H1 (cell line): ENCODE results near the gene MLKL.

Experiments used
- BRCA1 ChIP-seq: IDR thresholded peaks from 2 replicates; pipeline ENCODE4 v1.6.1; 2012; ENCODE audit warnings: low read depth, low read length, improper control_type of control experiment
- CEBPB ChIP-seq: IDR thresholded peaks from 2 replicates; pipeline ENCODE4 v1.6.1; 2012; ENCODE audit warnings: low read depth, low read length
- CREB1 ChIP-seq: IDR thresholded peaks from 2 replicates; pipeline ENCODE4 v1.6.1; 2012; ENCODE audit warnings: inconsistent platforms
- EP300 ChIP-seq, 2 experiments: IDR thresholded peaks; 1 replicate in 1 of 2; 2 replicates in 1 of 2; pipeline ENCODE4 v1.6.1; 2011 to 2012; ENCODE audit warnings: low read depth in 2 of 2, low read length in 2 of 2, mild to moderate bottlenecking in 2 of 2, borderline replicate concordance in 1 of 2, inconsistent platforms in 1 of 2, moderate library complexity in 1 of 2
- EZH2 ChIP-seq: fragments of 200-600 bp; sonication (generic); IDR thresholded peaks from 2 replicates; pipeline ENCODE4 v1.7.1; 2012; ENCODE audit warnings: low read depth, mild to moderate bottlenecking, moderate library complexity, low read length, inconsistent platforms; ENCODE audit not compliant: severe bottlenecking
- FOSL1 ChIP-seq: IDR thresholded peaks from 2 replicates; pipeline ENCODE4 v1.6.1; 2011; ENCODE audit warnings: mild to moderate bottlenecking, low read depth, low read length, moderate library complexity; ENCODE audit not compliant: insufficient read depth
- GABPA ChIP-seq: IDR thresholded peaks from 2 replicates; pipeline ENCODE4 v1.6.1; 2011; ENCODE audit warnings: mild to moderate bottlenecking, low read length, moderate library complexity, borderline replicate concordance; ENCODE audit not compliant: insufficient read depth
- HDAC2 ChIP-seq, 2 experiments: fragments of 300-600 bp in 1 of 2; sonication (generic) in 1 of 2; IDR thresholded peaks; 2 replicates each; pipeline ENCODE4 v1.6.1; 2011 to 2012; ENCODE audit warnings: low read depth in 2 of 2, low read length in 2 of 2, mild to moderate bottlenecking in 2 of 2, moderate library complexity in 2 of 2, borderline replicate concordance in 1 of 2, inconsistent platforms in 1 of 2
- KDM4A ChIP-seq: IDR thresholded peaks from one replicate; pipeline ENCODE4 v1.7.1; 2012; ENCODE audit warnings: low read depth, mild to moderate bottlenecking, moderate library complexity, low read length, inconsistent platforms; ENCODE audit not compliant: severe bottlenecking
- MAFK ChIP-seq: IDR thresholded peaks from 2 replicates; pipeline ENCODE4 v1.6.1; 2012; ENCODE audit warnings: low read depth, mild to moderate bottlenecking, improper control_type of control experiment, low read length
- SP2 ChIP-seq: IDR thresholded peaks from 2 replicates; pipeline ENCODE4 v1.6.1; 2012; ENCODE audit warnings: mild to moderate bottlenecking, low read length, inconsistent platforms
- TCF12 ChIP-seq: IDR thresholded peaks from 2 replicates; pipeline ENCODE4 v1.6.1; 2011; ENCODE audit warnings: low read depth, mild to moderate bottlenecking, low read length
- TF ChIP-seq, protein P1 (sequence below), 3 experiments: IDR thresholded peaks; 1 replicate in 2 of 3; 2 replicates in 1 of 3; pipeline versions ENCODE4 v1.5.1 to v1.6.1; 2011; ENCODE audit warnings: low read length in 3 of 3, mild to moderate bottlenecking in 3 of 3, inconsistent platforms in 2 of 3, low read depth in 1 of 3, moderate library complexity in 1 of 3; ENCODE audit not compliant: insufficient read depth in 1 of 3; ENCODE audit errors: control extremely low read depth in 1 of 3
- TF ChIP-seq, protein P2 (sequence below): IDR thresholded peaks from 2 replicates; pipeline ENCODE4 v1.6.1; 2012; ENCODE audit warnings: inconsistent platforms

DNA sequence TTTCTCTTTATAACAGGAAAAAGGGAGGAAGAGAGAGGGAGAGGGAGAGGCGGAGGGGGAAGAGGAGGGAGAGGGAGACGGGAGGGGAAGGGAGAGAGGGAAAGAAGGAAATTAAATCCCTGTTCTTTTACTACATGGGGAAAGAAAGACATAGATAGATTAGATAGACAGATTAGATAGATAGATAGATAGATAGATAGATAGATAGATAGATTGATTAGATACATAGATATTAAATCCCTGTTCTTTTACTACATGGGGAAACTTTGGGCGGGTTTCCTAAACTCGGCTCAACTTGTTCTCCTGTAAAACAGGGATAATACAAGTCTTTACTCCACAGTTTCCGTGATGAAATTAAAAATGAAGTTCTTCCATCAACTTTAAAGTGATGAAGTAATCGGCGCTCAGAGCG is 34.6 kb downstream of the MLKL start:
- TF ChIP-seq EZH2: no peak
- TF ChIP-seq, protein P1, sequence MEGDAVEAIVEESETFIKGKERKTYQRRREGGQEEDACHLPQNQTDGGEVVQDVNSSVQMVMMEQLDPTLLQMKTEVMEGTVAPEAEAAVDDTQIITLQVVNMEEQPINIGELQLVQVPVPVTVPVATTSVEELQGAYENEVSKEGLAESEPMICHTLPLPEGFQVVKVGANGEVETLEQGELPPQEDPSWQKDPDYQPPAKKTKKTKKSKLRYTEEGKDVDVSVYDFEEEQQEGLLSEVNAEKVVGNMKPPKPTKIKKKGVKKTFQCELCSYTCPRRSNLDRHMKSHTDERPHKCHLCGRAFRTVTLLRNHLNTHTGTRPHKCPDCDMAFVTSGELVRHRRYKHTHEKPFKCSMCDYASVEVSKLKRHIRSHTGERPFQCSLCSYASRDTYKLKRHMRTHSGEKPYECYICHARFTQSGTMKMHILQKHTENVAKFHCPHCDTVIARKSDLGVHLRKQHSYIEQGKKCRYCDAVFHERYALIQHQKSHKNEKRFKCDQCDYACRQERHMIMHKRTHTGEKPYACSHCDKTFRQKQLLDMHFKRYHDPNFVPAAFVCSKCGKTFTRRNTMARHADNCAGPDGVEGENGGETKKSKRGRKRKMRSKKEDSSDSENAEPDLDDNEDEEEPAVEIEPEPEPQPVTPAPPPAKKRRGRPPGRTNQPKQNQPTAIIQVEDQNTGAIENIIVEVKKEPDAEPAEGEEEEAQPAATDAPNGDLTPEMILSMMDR (IDR thresholded peaks at IDR 0.05; ENCODE audit: control extremely low read depth in 1 of 3, insufficient read depth in 1 of 3, low read depth in 1 of 3, low read length in 3 of 3): no peak
- no peak for TF ChIP-seq BRCA1
- TF ChIP-seq HDAC2 (IDR thresholded peaks at IDR 0.05; ENCODE audit: borderline replicate concordance in 1 of 2, low read depth in 2 of 2, low read length in 2 of 2): no peak
- no peak for TF ChIP-seq TCF12
- no peak for TF ChIP-seq FOSL1
- no peak for TF ChIP-seq SP2
- TF ChIP-seq GABPA: no peak
- TF ChIP-seq, protein P2, sequence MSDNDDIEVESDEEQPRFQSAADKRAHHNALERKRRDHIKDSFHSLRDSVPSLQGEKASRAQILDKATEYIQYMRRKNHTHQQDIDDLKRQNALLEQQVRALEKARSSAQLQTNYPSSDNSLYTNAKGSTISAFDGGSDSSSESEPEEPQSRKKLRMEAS: no peak
- TF ChIP-seq EP300 (IDR thresholded peaks at IDR 0.05; ENCODE audit: borderline replicate concordance in 1 of 2, low read depth in 2 of 2, low read length in 2 of 2): no peak
- TF ChIP-seq MAFK: no peak
- TF ChIP-seq CREB1: no peak
- TF ChIP-seq CEBPB: no peak
- TF ChIP-seq KDM4A: no peak
